HFFc6 (cell line): Measurements from ENCODE around the gene GOLGA6L7. TPM values are rescaled to one million over a fixed set of nuclear protein-coding genes. Genes with fewer than 3 reads are reported as not detected.
A peak's percentile ranks its signal among the peaks of the same experiment; 100 is the strongest.
"Not testable (repeated sequence)": the region's sequence is repeated elsewhere in the genome, so short reads cannot be mapped to it uniquely, and the experiment has no call there.

ENCODE experiments used
- DNase-seq: peaks from one replicate; pipeline ENCODE4 v3.0.0-alpha.2; 2018
- H3K27ac Mint-ChIP-seq: 2 replicates; pipeline ENCODE4 v1.8.0; 2020; ENCODE audit warnings: mild to moderate bottlenecking, mixed read lengths
- H3K27me3 Mint-ChIP-seq: 2 replicates; pipeline ENCODE4 v1.8.0; 2021; ENCODE audit warnings: mild to moderate bottlenecking, moderate library complexity, mixed read lengths; ENCODE audit not compliant: insufficient read depth
- H3K36me3 Mint-ChIP-seq: 2 replicates; pipeline ENCODE4 v1.8.0; 2021; ENCODE audit warnings: low read depth, mixed read lengths
- H3K4me1 Mint-ChIP-seq: 2 replicates; pipeline ENCODE4 v1.8.0; 2020; ENCODE audit warnings: low read depth, mixed read lengths
- H3K4me3 Mint-ChIP-seq: 2 replicates; pipeline ENCODE4 v1.8.0; 2020; ENCODE audit warnings: mild to moderate bottlenecking, moderate library complexity, mixed read lengths
- H3K9me3 Mint-ChIP-seq: 2 replicates; pipeline ENCODE4 v1.8.0; 2020; ENCODE audit warnings: mild to moderate bottlenecking, mixed read lengths
- CTCF ChIP-seq: fragments of 200-600 bp; sonication (generic); IDR thresholded peaks from 2 replicates; pipeline ENCODE4 v1.5.0; 2021; ENCODE audit warnings: antibody characterized with exemption, mild to moderate bottlenecking
- long read RNA-seq: library from polyadenylated mRNA; unstranded; transcript quantifications from one replicate; pipeline ENCODE4 v2.0.0, GENCODE V29; 2019
- total RNA-seq, 6 experiments: library from RNA; stranded (reverse); fragmentation: NEBNext Ultra II Directional; extraction: Animal tissue kit (Norgen Biotek cat#: 25700); gene quantifications; 2 replicates in 1 of 6; 3 replicates in 5 of 6; pipeline ENCODE4 v1.2.3, GENCODE V29; 2021

The GOLGA6L7 gene
- total RNA-seq = not detected
- long read RNA-seq = 0 reads

GRCh38 chr15:28848521-28848920 lies at the start of gene GOLGA6L7:
Gene GOLGA6L7 (minus strand): TSS chr15:28848644. CDS start chr15:28848549, 95 bp downstream.
- H3K9me3 Mint-ChIP-seq, DNase-seq, H3K27ac Mint-ChIP-seq, H3K4me1 Mint-ChIP-seq, H3K4me3 Mint-ChIP-seq, H3K36me3 Mint-ChIP-seq, H3K27me3 Mint-ChIP-seq: not testable (repeated sequence)

GRCh38 chr15:28897861-28898585 lies 49.6 kb upstream of the GOLGA6L7 start:
- no peak overlapping the region for H3K27ac Mint-ChIP-seq
- H3K4me3 Mint-ChIP-seq = no peak overlapping the region
- TF ChIP-seq CTCF = no peak
- peaks cover 15% of the 10 kb centered on the region for H3K9me3 Mint-ChIP-seq
- peaks cover 7% of the 10 kb centered on the region; the same call in 1 of the 2 replicates for H3K36me3 Mint-ChIP-seq
- H3K4me1 Mint-ChIP-seq = peaks cover 16% of the 10 kb centered on the region
- no peak for DNase-seq
- no peaks in the 10 kb centered on the region; the same call in 1 of the 2 replicates for H3K27me3 Mint-ChIP-seq

GRCh38 chr15:28896951-28897350 lies 48.5 kb upstream of the GOLGA6L7 start:
- peak; percentile 88 for DNase-seq
- Mint-ChIP-seq H3K27ac (peak overlapping the region; percentile 71), H3K4me1 (peaks cover 21% of the 10 kb centered on the region), H3K36me3 (peaks cover 7% of the 10 kb centered on the region; the same call in 1 of the 2 replicates), H3K9me3 (peaks cover 15% of the 10 kb centered on the region), H3K4me3 (no peak overlapping the region), H3K27me3 (no peaks in the 10 kb centered on the region; the same call in 1 of the 2 replicates)
- no peak for TF ChIP-seq CTCF

- Mint-ChIP-seq H3K4me3 (no peak overlapping the region), H3K9me3 (peaks cover 15% of the 10 kb centered on the region), H3K36me3 (peaks cover 7% of the 10 kb centered on the region; the same call in 1 of the 2 replicates), H3K27ac (no peak overlapping the region), H3K27me3 (no peaks in the 10 kb centered on the region; the same call in none of the 2 replicates), H3K4me1 (peaks cover 21% of the 10 kb centered on the region)
- no peak for DNase-seq
- no peak for TF ChIP-seq CTCF
Observed at GRCh38 chr15:28895566-28895965, 47.1 kb upstream of the GOLGA6L7 start.

GRCh38 chr15:28895146-28895545 lies 46.7 kb upstream of the GOLGA6L7 start:
- Mint-ChIP-seq H3K4me3 (no peak overlapping the region), H3K27me3 (no peaks in the 10 kb centered on the region; the same call in none of the 2 replicates), H3K36me3 (peaks cover 7% of the 10 kb centered on the region; the same call in 1 of the 2 replicates), H3K4me1 (peaks cover 21% of the 10 kb centered on the region), H3K27ac (no peak overlapping the region), H3K9me3 (peaks cover 15% of the 10 kb centered on the region)
- no peak for DNase-seq
- no peak for TF ChIP-seq CTCF

- H3K4me3 Mint-ChIP-seq = no peak overlapping the region
- H3K9me3 Mint-ChIP-seq = peaks cover 15% of the 10 kb centered on the region
- no peak overlapping the region for H3K27ac Mint-ChIP-seq
Observed at GRCh38 chr15:28894631-28895030, 46.2 kb upstream of the GOLGA6L7 start.

More at GRCh38 chr15:28894631-28895030, 46.2 kb upstream of the GOLGA6L7 start:
- TF ChIP-seq CTCF = no peak
- Mint-ChIP-seq H3K27me3 (no peaks in the 10 kb centered on the region; the same call in none of the 2 replicates), H3K4me1 (peaks cover 21% of the 10 kb centered on the region), H3K36me3 (peaks cover 7% of the 10 kb centered on the region; the same call in 1 of the 2 replicates)
- no peak for DNase-seq
